GM21723 (cell line): ENCODE results near the gene PCDHGB6.
"Not testable (repeated sequence)": the region's sequence is repeated elsewhere in the genome, so short reads cannot be mapped to it uniquely, and the experiment has no call there.

Experiments used
- ATAC-seq: cut with Tn5 transposase; IDR thresholded peaks from one replicate; pipeline ENCODE4 v1.9.1; 2021; ENCODE audit warnings: mild to moderate bottlenecking, moderate library complexity; ENCODE audit not compliant: unreplicated experiment

The PCDHGB6 gene

GRCh38 chr5:141388661-141389060, 19.2 kb upstream of the PCDHGB6 start:
- ATAC-seq, result no peak

- ATAC-seq, result no peak
Measured at GRCh38 chr5:141389153-141390042, 18.4 kb upstream of the PCDHGB6 start.

GRCh38 chr5:141392429-141393198, 15.2 kb upstream of the PCDHGB6 start, which contains the start of gene PCDHGA8:
TSS of gene PCDHGA8 (plus strand) at chr5:141392633. CDS start at chr5:141392814, 181 bp downstream.
- no peak for ATAC-seq

GRCh38 chr5:141393267-141393666, 14.6 kb upstream of the PCDHGB6 start:
- ATAC-seq, result no peak

GRCh38 chr5:141394401-141395187, 13.2 kb upstream of the PCDHGB6 start:
- not testable (repeated sequence) for ATAC-seq

- peak; percentile 99 for ATAC-seq
Measured at GRCh38 chr5:141397756-141398551, 9.9 kb upstream of the PCDHGB6 start, which contains the start of gene PCDHGB5. TSS of gene PCDHGB5 (plus strand) at chr5:141397947. CDS start at chr5:141398128, 181 bp downstream.

- ATAC-seq, result no peak
Measured at GRCh38 chr5:141398608-141399007, 9.2 kb upstream of the PCDHGB6 start.

- no peak for ATAC-seq
Measured at GRCh38 chr5:141399555-141400258, 8.1 kb upstream of the PCDHGB6 start.

GRCh38 chr5:141402553-141403243, 5.1 kb upstream of the PCDHGB6 start, which contains the start of gene PCDHGA9:
TSS of gene PCDHGA9 (plus strand) at chr5:141402778. CDS start at chr5:141402953, 175 bp downstream.
- ATAC-seq, result no peak

- ATAC-seq, result no peak
Measured at GRCh38 chr5:141403387-141403786, 4.4 kb upstream of the PCDHGB6 start.

GRCh38 chr5:141409598-141410306, 1.9 kb downstream of the PCDHGB6 start:
- ATAC-seq, result no peak

- ATAC-seq, result no peak
Measured at GRCh38 chr5:141411575-141411974, 3.8 kb downstream of the PCDHGB6 start.

GRCh38 chr5:141412854-141413539, 5.2 kb downstream of the PCDHGB6 start, which contains the start of gene PCDHGA10:
TSS of gene PCDHGA10 (plus strand) at chr5:141412987. CDS start at chr5:141413176, 189 bp downstream.
- peak; percentile 78 for ATAC-seq

GRCh38 chr5:141413540-141414069, 5.8 kb downstream of the PCDHGB6 start:
- ATAC-seq, result no peak

- ATAC-seq, result not testable (repeated sequence)
Measured at GRCh38 chr5:141414548-141415274, 6.9 kb downstream of the PCDHGB6 start.

GRCh38 chr5:141415275-141415618, 7.4 kb downstream of the PCDHGB6 start:
- not testable (repeated sequence) for ATAC-seq
